ENCODE data around the gene ADCY9. TPM values are rescaled to one million over a fixed set of nuclear protein-coding genes. Genes with fewer than 3 reads are reported as not detected.

Gene ADCY9
- total RNA-seq, 1 experiment from 2014 or later = 4.7 TPM

GRCh38 chr16:3949287-3949686 lies 167.0 kb downstream of the ADCY9 start:
- H3K4me1 ChIP-seq (ENCODE audit: insufficient read depth, low read length) = no peaks in the 10 kb centered on the region
- no peak overlapping the region for H2BK15ac ChIP-seq (ENCODE audit: low read depth, low read length)
- H2BK12ac ChIP-seq (ENCODE audit: insufficient read length, low read depth, low read length) = no peak overlapping the region
- H3K23me2 ChIP-seq (ENCODE audit: insufficient read length, low read depth, low read length, poor library complexity, severe bottlenecking) = no peaks in the 10 kb centered on the region
- no peak overlapping the region for H2BK120ac ChIP-seq (ENCODE audit: low read depth, low read length, poor library complexity, severe bottlenecking)
- H3K9me3 Mint-ChIP-seq = no peaks in the 10 kb centered on the region
- H3K27me3 Mint-ChIP-seq (ENCODE audit: low read depth) = peaks cover 4% of the 10 kb centered on the region
- no CpG with 5 or more reads among the region's 14 CpGs for WGBS (ENCODE audit: extremely low coverage, insufficient read length, low lambda C conversion rate)
- no peaks in the 10 kb centered on the region for H3K9me3 ChIP-seq (ENCODE audit: control insufficient read depth, low read depth, low read length)
- no peak overlapping the region; a peak in 2 of 7 replicates for H3K27ac Mint-ChIP-seq
- H4K20me1 ChIP-seq (ENCODE audit: control insufficient read depth, insufficient read depth, insufficient read length) = no peaks in the 10 kb centered on the region
- no peak overlapping the region for H3K4me3 Mint-ChIP-seq
- H3K4me2 ChIP-seq (ENCODE audit: insufficient read depth, insufficient read length, low read length) = no peak overlapping the region
- no peak overlapping the region for H4K8ac ChIP-seq (replicated peaks; ENCODE audit: insufficient read length, low read depth, low read length)
- H3K4ac ChIP-seq (ENCODE audit: low read depth, low read length) = no peak overlapping the region
- H2BK5ac ChIP-seq (ENCODE audit: insufficient read length, low read length) = no peak overlapping the region
- TF ChIP-seq CTCF (conservative IDR thresholded peaks at IDR 0.05) = no peak
- H3K27ac ChIP-seq (ENCODE audit: insufficient read length, low read depth, low read length) = no peak overlapping the region
- H2AK5ac ChIP-seq (ENCODE audit: insufficient read length, low read length) = no peak overlapping the region
- no peak overlapping the region; the same call in 1 of the 2 replicates for H3K14ac ChIP-seq (ENCODE audit: insufficient read depth, low read length)
- no peak for DNase-seq
- no peak overlapping the region for H3T11ph ChIP-seq (ENCODE audit: low read length)
- no peaks in the 10 kb centered on the region for H3K27me3 ChIP-seq (ENCODE audit: insufficient read depth, low read length)
- H3K56ac ChIP-seq (ENCODE audit: insufficient read length, low read depth, low read length) = no peak overlapping the region
- H3K36me3 Mint-ChIP-seq (ENCODE audit: insufficient read depth in 1 of 3, low read depth in 3 of 3) = no peaks in the 10 kb centered on the region
- no peak overlapping the region for H2BK20ac ChIP-seq (ENCODE audit: low read depth, low read length, poor library complexity, severe bottlenecking)
- no peak overlapping the region for H3K9ac ChIP-seq (ENCODE audit: extremely low read depth, insufficient read length, low read length)
- H3K18ac ChIP-seq (ENCODE audit: insufficient read length, low read depth, low read length) = no peak overlapping the region
- no peak overlapping the region for H4K91ac ChIP-seq (ENCODE audit: insufficient read length, low read depth, low read length)
- no peaks in the 10 kb centered on the region for H3K79me1 ChIP-seq (ENCODE audit: insufficient read depth, low read depth, low read length, poor library complexity, severe bottlenecking)
- peaks cover 0 to under 1% of the 10 kb centered on the region in 2 experiments; a peak in 1 of 4 replicates for H3K4me1 Mint-ChIP-seq
- no peak overlapping the region for H4K5ac ChIP-seq (ENCODE audit: insufficient read length, low read depth, low read length)
- no peaks in the 10 kb centered on the region for H3K79me2 ChIP-seq (ENCODE audit: insufficient read depth, low read length)
- H3K23ac ChIP-seq (ENCODE audit: insufficient read length, low read depth, low read length) = no peak overlapping the region
- H2AFZ ChIP-seq (ENCODE audit: low read length) = no peak overlapping the region

Measured in H9 (cell line).